Parathyroid adenoma (tissue), 2 donors: ENCODE measurements around the gene PPP1R2B.

Experiments
- H2AFZ ChIP-seq: fragments of 300-600 bp; sonication (generic); one replicate; pipeline ENCODE4 v1.7.0; 2017; ENCODE audit warnings: antibody characterized with exemption, mild to moderate bottlenecking
- H3K27ac ChIP-seq: fragments of 300-600 bp; sonication (generic); one replicate; pipeline ENCODE4 v1.7.0; 2017
- H3K27me3 ChIP-seq: fragments of 300-600 bp; sonication (generic); one replicate; pipeline ENCODE4 v1.7.0; 2017; ENCODE audit warnings: low read length; ENCODE audit not compliant: control insufficient read depth, insufficient read depth
- H3K36me3 ChIP-seq: fragments of 300-600 bp; sonication (generic); one replicate; pipeline ENCODE4 v1.7.0; 2017; ENCODE audit warnings: low read length; ENCODE audit not compliant: control insufficient read depth, insufficient read depth
- H3K4me1 ChIP-seq: fragments of 300-600 bp; sonication (generic); one replicate; pipeline ENCODE4 v1.7.0; 2017; ENCODE audit warnings: control low read depth
- H3K4me2 ChIP-seq: fragments of 300-600 bp; sonication (generic); one replicate; pipeline ENCODE4 v1.7.0; 2017; ENCODE audit warnings: low read length
- H3K4me3 ChIP-seq: fragments of 300-600 bp; sonication (generic); one replicate; pipeline ENCODE4 v1.7.0; 2017; ENCODE audit warnings: low read depth, low read length
- H3K79me2 ChIP-seq: fragments of 300-600 bp; sonication (generic); one replicate; pipeline ENCODE4 v1.7.0; 2017; ENCODE audit warnings: control low read depth
- H3K9ac ChIP-seq: fragments of 300-600 bp; sonication (generic); one replicate; pipeline ENCODE4 v1.7.0; 2017; ENCODE audit warnings: mild to moderate bottlenecking
- H3K9me3 ChIP-seq: fragments of 300-600 bp; sonication (generic); one replicate; pipeline ENCODE4 v1.7.0; 2017; ENCODE audit warnings: low read length; ENCODE audit not compliant: control insufficient read depth
- TF ChIP-seq, protein P1 (sequence below): fragments of 300-600 bp; sonication (generic); IDR thresholded peaks from one replicate; pipeline ENCODE4 v1.7.0; 2017; ENCODE audit warnings: antibody characterized with exemption, mild to moderate bottlenecking
- donor health status: primary hyperparathyroidism.

Gene PPP1R2B

DNA sequence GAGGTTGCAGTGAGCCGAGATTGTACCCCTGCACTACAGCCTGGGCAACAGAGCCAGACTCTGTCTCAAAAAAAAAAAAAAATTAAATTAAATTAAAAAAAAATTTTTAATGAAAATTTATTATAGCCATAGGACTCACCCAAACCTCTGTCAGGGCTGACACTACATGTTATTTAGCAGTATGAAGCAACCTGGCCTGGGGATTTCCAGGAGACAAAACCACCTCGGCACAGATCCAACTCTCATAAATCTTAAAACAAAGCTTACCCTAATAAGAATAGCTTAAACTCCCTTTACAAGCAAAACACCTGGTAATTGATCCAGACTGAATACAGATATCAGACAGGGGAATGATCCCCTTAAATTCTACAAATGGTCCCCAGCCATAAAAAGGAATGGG, 38.4 kb downstream of the PPP1R2B start:
- Histone ChIP-seq H2AFZ (no peak overlapping the region), H3K9me3 (no peaks in the 10 kb centered on the region), H3K9ac (no peak overlapping the region), H3K4me2 (no peak overlapping the region), H3K79me2 (no peaks in the 10 kb centered on the region), H3K36me3 (no peaks in the 10 kb centered on the region), H3K27ac (no peak overlapping the region), H3K4me1 (no peaks in the 10 kb centered on the region), H3K4me3 (no peak overlapping the region), H3K27me3 (no peaks in the 10 kb centered on the region)
- TF ChIP-seq, protein P1, sequence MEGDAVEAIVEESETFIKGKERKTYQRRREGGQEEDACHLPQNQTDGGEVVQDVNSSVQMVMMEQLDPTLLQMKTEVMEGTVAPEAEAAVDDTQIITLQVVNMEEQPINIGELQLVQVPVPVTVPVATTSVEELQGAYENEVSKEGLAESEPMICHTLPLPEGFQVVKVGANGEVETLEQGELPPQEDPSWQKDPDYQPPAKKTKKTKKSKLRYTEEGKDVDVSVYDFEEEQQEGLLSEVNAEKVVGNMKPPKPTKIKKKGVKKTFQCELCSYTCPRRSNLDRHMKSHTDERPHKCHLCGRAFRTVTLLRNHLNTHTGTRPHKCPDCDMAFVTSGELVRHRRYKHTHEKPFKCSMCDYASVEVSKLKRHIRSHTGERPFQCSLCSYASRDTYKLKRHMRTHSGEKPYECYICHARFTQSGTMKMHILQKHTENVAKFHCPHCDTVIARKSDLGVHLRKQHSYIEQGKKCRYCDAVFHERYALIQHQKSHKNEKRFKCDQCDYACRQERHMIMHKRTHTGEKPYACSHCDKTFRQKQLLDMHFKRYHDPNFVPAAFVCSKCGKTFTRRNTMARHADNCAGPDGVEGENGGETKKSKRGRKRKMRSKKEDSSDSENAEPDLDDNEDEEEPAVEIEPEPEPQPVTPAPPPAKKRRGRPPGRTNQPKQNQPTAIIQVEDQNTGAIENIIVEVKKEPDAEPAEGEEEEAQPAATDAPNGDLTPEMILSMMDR, result no peak

DNA sequence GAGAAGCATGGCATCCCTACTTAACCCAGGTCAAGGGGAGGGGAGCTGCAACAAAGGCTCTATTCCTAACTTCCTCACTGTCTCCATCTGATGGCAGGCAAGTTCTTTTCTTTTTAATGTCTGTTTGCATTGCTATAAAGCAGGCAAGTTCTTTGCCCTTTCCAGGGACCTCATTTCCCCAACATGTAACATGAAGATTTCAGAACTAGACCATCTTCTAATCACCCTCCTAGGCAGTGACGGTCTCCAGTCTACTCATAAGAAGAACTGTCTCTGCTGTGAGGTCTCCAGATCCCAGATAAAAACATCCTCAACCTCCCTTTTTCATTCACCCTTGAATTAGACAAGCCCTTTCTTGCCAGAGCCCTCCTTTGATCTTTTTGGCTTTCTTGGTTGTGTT, 42.1 kb downstream of the PPP1R2B start:
- no peak overlapping the region for H3K4me3 ChIP-seq
- H3K4me2 ChIP-seq, result no peak overlapping the region
- H3K27ac ChIP-seq, result no peak overlapping the region
- H3K9ac ChIP-seq, result no peak overlapping the region
- no peaks in the 10 kb centered on the region for H3K36me3 ChIP-seq
- no peaks in the 10 kb centered on the region for H3K27me3 ChIP-seq
- H3K9me3 ChIP-seq, result no peaks in the 10 kb centered on the region
- no peak overlapping the region for H2AFZ ChIP-seq
- TF ChIP-seq, protein P1, result no peak
- H3K4me1 ChIP-seq, result no peaks in the 10 kb centered on the region
- H3K79me2 ChIP-seq, result no peaks in the 10 kb centered on the region

DNA sequence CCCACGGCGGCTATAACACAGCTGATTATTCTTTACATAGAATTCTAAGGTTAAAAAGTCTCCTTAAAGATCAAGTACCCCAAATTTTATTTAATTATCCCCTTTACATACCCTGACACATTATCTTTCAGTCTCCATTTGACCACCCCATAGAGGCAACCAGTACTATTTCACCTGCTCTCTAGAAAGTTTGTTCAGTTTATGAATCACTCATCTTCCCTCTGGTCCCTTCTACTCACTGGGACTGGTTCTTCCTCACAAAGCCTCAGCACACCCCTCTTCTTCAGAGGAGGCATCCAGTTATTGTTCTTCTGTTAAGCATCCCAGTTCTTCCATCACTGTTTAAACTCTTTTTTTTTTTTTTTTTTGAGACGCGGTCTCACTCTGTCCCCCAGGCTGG, 42.8 kb downstream of the PPP1R2B start:
- Histone ChIP-seq H3K9ac (no peak overlapping the region), H3K4me2 (no peak overlapping the region), H3K79me2 (no peaks in the 10 kb centered on the region), H3K36me3 (no peaks in the 10 kb centered on the region), H3K27me3 (no peaks in the 10 kb centered on the region), H3K27ac (no peak overlapping the region), H3K9me3 (no peaks in the 10 kb centered on the region), H3K4me3 (no peak overlapping the region), H2AFZ (no peak overlapping the region), H3K4me1 (no peaks in the 10 kb centered on the region)
- TF ChIP-seq, protein P1, result no peak

GRCh38 chr5:156893517-156893916, 43.4 kb downstream of the PPP1R2B start:
- H3K4me2 ChIP-seq, result no peak overlapping the region
- no peaks in the 10 kb centered on the region for H3K9me3 ChIP-seq
- H3K4me1 ChIP-seq, result no peaks in the 10 kb centered on the region
- no peaks in the 10 kb centered on the region for H3K36me3 ChIP-seq
- no peak overlapping the region for H3K27ac ChIP-seq
- H3K79me2 ChIP-seq, result no peaks in the 10 kb centered on the region
- TF ChIP-seq, protein P1, result no peak
- no peak overlapping the region for H2AFZ ChIP-seq
- no peak overlapping the region for H3K9ac ChIP-seq
- H3K27me3 ChIP-seq, result no peaks in the 10 kb centered on the region
- no peak overlapping the region for H3K4me3 ChIP-seq

GRCh38 chr5:156896546-156896945, 46.5 kb downstream of the PPP1R2B start:
- no peak overlapping the region for H3K4me2 ChIP-seq

More at GRCh38 chr5:156896546-156896945, 46.5 kb downstream of the PPP1R2B start:
- H2AFZ ChIP-seq, result no peak overlapping the region
- H3K36me3 ChIP-seq, result no peaks in the 10 kb centered on the region
- no peaks in the 10 kb centered on the region for H3K4me1 ChIP-seq
- no peaks in the 10 kb centered on the region for H3K79me2 ChIP-seq
- H3K27ac ChIP-seq, result no peak overlapping the region
- TF ChIP-seq, protein P1, result no peak
- H3K27me3 ChIP-seq, result no peaks in the 10 kb centered on the region
- no peaks in the 10 kb centered on the region for H3K9me3 ChIP-seq
- no peak overlapping the region for H3K9ac ChIP-seq
- no peak overlapping the region for H3K4me3 ChIP-seq
